DND-41 (cell line): ENCODE measurements around the gene HHATL.

ENCODE experiments used
- ATAC-seq: fragments of 200-7000 bp; cut with Tn5 transposase; 3 replicates; pipeline ENCODE4 v1.9.1; 2021; ENCODE audit warnings: low read depth; ENCODE audit not compliant: insufficient read depth
- DNase-seq: peaks from one replicate; pipeline ENCODE4 v3.0.0-alpha.2; 2020
- H2AFZ ChIP-seq: 2 replicates; pipeline ENCODE4 v1.6.0; 2012; ENCODE audit warnings: low read depth, low read length
- H3K27ac ChIP-seq: 2 replicates; pipeline ENCODE4 v1.5.1; 2012; ENCODE audit warnings: low read length, inconsistent platforms
- H3K27me3 ChIP-seq: fragments of 200-600 bp; sonication (generic); 2 replicates; pipeline ENCODE4 v1.6.0; 2012; ENCODE audit warnings: low read length, mild to moderate bottlenecking, inconsistent platforms; ENCODE audit not compliant: insufficient read depth, poor library complexity
- H3K36me3 ChIP-seq: 2 replicates; pipeline ENCODE4 v1.5.1; 2012; ENCODE audit warnings: low read length, inconsistent platforms; ENCODE audit not compliant: insufficient read depth
- H3K4me1 ChIP-seq: 2 replicates; pipeline ENCODE4 v1.5.1; 2012; ENCODE audit warnings: mild to moderate bottlenecking, low read length; ENCODE audit not compliant: insufficient read depth
- H3K4me2 ChIP-seq: 2 replicates; pipeline ENCODE4 v1.6.0; 2012; ENCODE audit warnings: mild to moderate bottlenecking, moderate library complexity, low read length, inconsistent platforms; ENCODE audit not compliant: insufficient read depth
- H3K4me3 ChIP-seq, 2 experiments: fragments of 200-600 bp in 1 of 2; shearing (Covaris generic) in 1 of 2; 2 replicates each; pipeline ENCODE4 v1.5.1; 2012 to 2016; ENCODE audit warnings: inconsistent platforms in 2 of 2, low read length in 2 of 2, mild to moderate bottlenecking in 2 of 2, low read depth in 1 of 2, moderate library complexity in 1 of 2
- H3K79me2 ChIP-seq: 2 replicates; pipeline ENCODE4 v1.6.0; 2012; ENCODE audit warnings: low read length, inconsistent platforms; ENCODE audit not compliant: insufficient read depth
- H3K9ac ChIP-seq: 2 replicates; pipeline ENCODE4 v1.6.0; 2012; ENCODE audit warnings: low read depth, mild to moderate bottlenecking, inconsistent platforms, low read length, moderate library complexity
- H3K9me3 ChIP-seq: 2 replicates; pipeline ENCODE4 v1.5.1; 2012; ENCODE audit warnings: low read length, moderate library complexity, mild to moderate bottlenecking, inconsistent platforms; ENCODE audit not compliant: insufficient read depth, severe bottlenecking
- H4K20me1 ChIP-seq: 2 replicates; pipeline ENCODE4 v1.6.0; 2012; ENCODE audit warnings: low read length; ENCODE audit not compliant: insufficient read depth
- CTCF ChIP-seq: IDR thresholded peaks from 2 replicates; pipeline ENCODE4 v1.5.1; 2012; ENCODE audit warnings: borderline replicate concordance, low read length, moderate library complexity, mild to moderate bottlenecking; ENCODE audit not compliant: poor library complexity, severe bottlenecking; ENCODE audit errors: extremely low read depth
- EZH2 ChIP-seq: IDR thresholded peaks from 3 replicates; pipeline ENCODE4 v1.6.1; 2012; ENCODE audit warnings: borderline replicate concordance, low read depth, mild to moderate bottlenecking, moderate library complexity, low read length, inconsistent platforms; ENCODE audit not compliant: severe bottlenecking

The HHATL gene

GRCh38 chr3:42739401-42740158, 37.0 kb upstream of the HHATL start:
- ATAC-seq, result no peak
- Histone ChIP-seq H3K9ac (no peak overlapping the region), H2AFZ (no peak overlapping the region), H3K4me3 (no peak overlapping the region), H3K27ac (no peak overlapping the region), H3K4me1 (no peaks in the 10 kb centered on the region), H3K9me3 (no peaks in the 10 kb centered on the region), H3K79me2 (no peaks in the 10 kb centered on the region), H3K36me3 (no peaks in the 10 kb centered on the region), H4K20me1 (no peaks in the 10 kb centered on the region), H3K4me2 (no peak overlapping the region), H3K27me3 (no peaks in the 10 kb centered on the region)
- no peak for DNase-seq
- TF ChIP-seq CTCF (no peak), EZH2 (no peak)

GRCh38 chr3:42736531-42736930, 33.9 kb upstream of the HHATL start:
- no peaks in the 10 kb centered on the region for H3K27me3 ChIP-seq
- no peak for DNase-seq

GRCh38 chr3:42736081-42736480, 33.5 kb upstream of the HHATL start:
- H4K20me1 ChIP-seq, result no peaks in the 10 kb centered on the region
- H3K9me3 ChIP-seq, result no peaks in the 10 kb centered on the region
- no peak overlapping the region for H3K4me3 ChIP-seq
- ATAC-seq (no peak), DNase-seq (no peak)
- no peaks in the 10 kb centered on the region for H3K79me2 ChIP-seq
- TF ChIP-seq EZH2, result no peak
- no peak for TF ChIP-seq CTCF
- H3K27me3 ChIP-seq, result no peaks in the 10 kb centered on the region
- H3K36me3 ChIP-seq, result no peaks in the 10 kb centered on the region
- H2AFZ ChIP-seq, result no peak overlapping the region
- no peaks in the 10 kb centered on the region for H3K4me1 ChIP-seq
- no peak overlapping the region for H3K4me2 ChIP-seq
- no peak overlapping the region for H3K27ac ChIP-seq
- H3K9ac ChIP-seq, result no peak overlapping the region

More at GRCh38 chr3:42736531-42736930, 33.9 kb upstream of the HHATL start:
- no peak for ATAC-seq
- Histone ChIP-seq H2AFZ (no peak overlapping the region), H3K9ac (no peak overlapping the region), H3K36me3 (no peaks in the 10 kb centered on the region), H4K20me1 (no peaks in the 10 kb centered on the region), H3K4me1 (no peaks in the 10 kb centered on the region), H3K4me3 (no peak overlapping the region), H3K27ac (no peak overlapping the region), H3K79me2 (no peaks in the 10 kb centered on the region), H3K9me3 (no peaks in the 10 kb centered on the region), H3K4me2 (no peak overlapping the region)
- TF ChIP-seq EZH2 (no peak), CTCF (no peak)
